PC-9 (cell line): Measurements from ENCODE around the gene SEL1L. TPM values are rescaled to one million over a fixed set of nuclear protein-coding genes. Genes with fewer than 3 reads are reported as not detected.
A peak's percentile ranks its signal among the peaks of the same experiment; 100 is the strongest.

ENCODE experiments used
- Bru-seq: library from RNA; stranded (reverse); fragments of 400-500 nt; gene quantifications from one replicate; lab custom pipeline; 2021; lab: Mats Ljungman, UMichigan
- BruChase-seq, 2 experiments: library from RNA; stranded (reverse); fragments of 400-500 nt; gene quantifications; one replicate each; lab custom pipeline; 2021; lab: Mats Ljungman, UMichigan
- BruUV-seq: library from RNA; stranded (reverse); fragments of 400-500 nt; replicated peaks from 2 replicates; lab custom pipeline; 2021; lab: Mats Ljungman, UMichigan
- CTCF ChIA-PET: fragments of 300-600 bp; sonication (Branson Sonifier 250); formaldehyde crosslinking; loops from one replicate; lab custom pipeline; 2022; ENCODE audit warnings: antibody characterized with exemption; lab: Charles Lee
- POLR2A ChIA-PET: fragments of 300-600 bp; sonication (Branson Sonifier 250); formaldehyde crosslinking; loops from one replicate; lab custom pipeline; 2022; ENCODE audit warnings: antibody characterized with exemption; ENCODE audit not compliant: unreplicated experiment; lab: Charles Lee
- DNase-seq, 2 experiments: peaks; one replicate each; pipeline versions ENCODE4 v3.0.0 to v3.0.0-alpha.2; 2015 to 2022; ENCODE audit warnings: mixed read lengths in 1 of 2
- H2AFZ ChIP-seq: fragments of 200-600 bp; sonication (generic); 2 replicates; pipeline ENCODE4 v1.8.1; 2017; ENCODE audit warnings: antibody characterized with exemption
- H3F3A ChIP-seq: fragments of 200-600 bp; sonication (generic); 2 replicates; pipeline ENCODE4 v1.8.1; 2017; ENCODE audit warnings: antibody characterized with exemption, mild to moderate bottlenecking, low read depth; ENCODE audit not compliant: insufficient read depth
- H3K27ac ChIP-seq: fragments of 200-600 bp; sonication (generic); 2 replicates; pipeline ENCODE4 v1.6.1; 2016; ENCODE audit warnings: mixed run types
- H3K27me3 ChIP-seq: fragments of 200-600 bp; sonication (generic); 2 replicates; pipeline ENCODE4 v1.6.1; 2016; ENCODE audit warnings: low read depth, mixed run types; ENCODE audit not compliant: insufficient read depth
- H3K36me3 ChIP-seq: fragments of 200-600 bp; sonication (generic); 2 replicates; pipeline ENCODE4 v1.6.1; 2016; ENCODE audit warnings: low read depth, mixed run types
- H3K4me1 ChIP-seq: fragments of 200-600 bp; sonication (generic); replicated peaks from 2 replicates; pipeline ENCODE4 v1.6.1; 2016; ENCODE audit warnings: mixed run types; ENCODE audit not compliant: insufficient read depth
- H3K4me2 ChIP-seq: fragments of 200-600 bp; sonication (generic); 2 replicates; pipeline ENCODE4 v1.6.1; 2017; ENCODE audit warnings: mixed run types
- H3K4me3 ChIP-seq: fragments of 200-600 bp; sonication (generic); 2 replicates; pipeline ENCODE4 v1.6.1; 2016; ENCODE audit warnings: mixed run types
- H3K79me2 ChIP-seq: fragments of 200-600 bp; sonication (generic); 2 replicates; pipeline ENCODE4 v1.6.1; 2017; ENCODE audit warnings: low read depth, mixed run types
- H3K9me2 ChIP-seq: fragments of 200-600 bp; sonication (generic); 2 replicates; pipeline ENCODE4 v1.8.1; 2017; ENCODE audit warnings: mild to moderate bottlenecking; ENCODE audit not compliant: insufficient read depth
- H3K9me3 ChIP-seq: fragments of 200-600 bp; sonication (generic); 2 replicates; pipeline ENCODE4 v1.8.1; 2016; ENCODE audit warnings: low read depth; ENCODE audit not compliant: insufficient read depth
- H4K20me1 ChIP-seq: fragments of 200-600 bp; sonication (generic); 2 replicates; pipeline ENCODE4 v1.8.1; 2017; ENCODE audit not compliant: insufficient read depth
- CTCF ChIP-seq: fragments of 200-600 bp; sonication (generic); conservative IDR thresholded peaks from 2 replicates; pipeline ENCODE4 v1.6.1; 2017; ENCODE audit warnings: mixed run types, antibody characterized with exemption, mild to moderate bottlenecking, moderate library complexity
- EZH2 ChIP-seq: fragments of 200-600 bp; sonication (generic); IDR thresholded peaks from 2 replicates; pipeline ENCODE4 v1.8.0; 2017; ENCODE audit warnings: antibody characterized with exemption, low read depth
- intact Hi-C: fragments of 100-400 bp; cut with micrococcal nuclease; formaldehyde crosslinking; loops from one replicate; pipeline ENCODE4 v1.10.0; 2022; ENCODE audit not compliant: unreplicated experiment
- long read RNA-seq: library from polyadenylated mRNA; stranded (forward); transcript quantifications from one replicate; pipeline ENCODE4 v2.0.0, GENCODE V29; 2022
- total RNA-seq: library from RNA; stranded (reverse); gene quantifications from 2 replicates; pipeline ENCODE4 v1.2.3, GENCODE V29; 2021

The SEL1L gene
- total RNA-seq (14.6 and 17.4 TPM in 2 replicates), Bru-seq, nascent RNA (percentile 57 among the genes with signal in this experiment), BruChase-seq, experiment 1, labeled RNA remaining after a 2-hour chase (percentile 61 among the genes with signal in this experiment), BruChase-seq, experiment 2, labeled RNA remaining after a 6-hour chase (percentile 75 among the genes with signal in this experiment)
- long read RNA-seq, full-length matches to known transcripts: 12 of 14 reads
- long read RNA-seq, partial matches to known transcripts: 0 of 14 reads
- long read RNA-seq, other reads (novel, unspliced or antisense): 2 of 14 reads

GRCh38 chr14:81533536-81534343 lies at the start of gene SEL1L:
Gene SEL1L (minus strand): TSS chr14:81533853. CDS start chr14:81533744, 109 bp downstream.
- intact Hi-C loops: no loop called here
- POLR2A ChIA-PET: interaction anchor here (0.7 kb wide), 4 partner anchors 17 to 313 kb away, joined by 3 to 9 read pairs (median 7); no protein-coding TSS in a partner anchor

GRCh38 chr14:81582420-81582819 lies 48.8 kb upstream of the SEL1L start:
- H2AFZ ChIP-seq: no peak overlapping the region
- BruUV-seq: no TSS peak
- no peaks in the 10 kb centered on the region for H3F3A ChIP-seq
- no peaks in the 10 kb centered on the region for H3K79me2 ChIP-seq
- TF ChIP-seq CTCF (no peak), EZH2 (no peak)
- no peaks in the 10 kb centered on the region for H3K9me3 ChIP-seq
- no peak overlapping the region for H3K4me2 ChIP-seq
- intact Hi-C loops: no loop called here
- ChIA-PET CTCF (no interaction called here), POLR2A (no interaction called here)
- H4K20me1 ChIP-seq: no peaks in the 10 kb centered on the region
- H3K27ac ChIP-seq: no peak overlapping the region
- no peak overlapping the region for H3K4me3 ChIP-seq
- no peaks in the 10 kb centered on the region for H3K4me1 ChIP-seq
- no peaks in the 10 kb centered on the region for H3K27me3 ChIP-seq
- DNase-seq: no peak
- no peaks in the 10 kb centered on the region for H3K36me3 ChIP-seq
- no peaks in the 10 kb centered on the region for H3K9me2 ChIP-seq

More at GRCh38 chr14:81533536-81534343, at the start of gene SEL1L:
- Histone ChIP-seq H3F3A (no peaks in the 10 kb centered on the region), H3K4me1 (peaks cover 9% of the 10 kb centered on the region; the same call in 1 of the 2 replicates), H3K4me3 (peak within 1 kb of the TSS; percentile 92), H3K36me3 (no peaks in the 10 kb centered on the region), H3K4me2 (peak within 1 kb of the TSS; percentile 88), H3K27me3 (no peaks in the 10 kb centered on the region), H2AFZ (peak within 1 kb of the TSS; percentile 77), H3K27ac (peak within 1 kb of the TSS; percentile 35), H3K79me2 (peaks cover 29% of the 10 kb centered on the region), H3K9me3 (no peaks in the 10 kb centered on the region), H4K20me1 (no peaks in the 10 kb centered on the region), H3K9me2 (no peaks in the 10 kb centered on the region)
- no TSS peak for BruUV-seq
- no peak for TF ChIP-seq CTCF
- TF ChIP-seq EZH2: no peak
- DNase-seq: peak; percentile 89 to 96
- CTCF ChIA-PET: no interaction called here

GRCh38 chr14:81579115-81579514 lies 45.5 kb upstream of the SEL1L start:
- POLR2A ChIA-PET: no interaction called here
- Histone ChIP-seq H3K9me3 (no peaks in the 10 kb centered on the region), H3K27ac (no peak overlapping the region), H3K4me2 (no peak overlapping the region), H3F3A (no peaks in the 10 kb centered on the region), H3K9me2 (no peaks in the 10 kb centered on the region), H3K4me3 (no peak overlapping the region), H3K36me3 (no peaks in the 10 kb centered on the region), H2AFZ (no peak overlapping the region), H4K20me1 (no peaks in the 10 kb centered on the region), H3K79me2 (no peaks in the 10 kb centered on the region), H3K4me1 (no peaks in the 10 kb centered on the region), H3K27me3 (no peaks in the 10 kb centered on the region; the same call in 1 of the 2 replicates)
- TF ChIP-seq EZH2 (no peak), CTCF (no peak)
- BruUV-seq: no TSS peak
- DNase-seq: no peak
- CTCF ChIA-PET: no interaction called here
- intact Hi-C loops: no loop called here
